K562 (cell line): ENCODE results near the gene FBXO17. TPM values are rescaled to one million over a fixed set of nuclear protein-coding genes. Genes with fewer than 3 reads are reported as not detected.

Experiments used
- ATAC-seq: fragments of 200-7000 bp; cut with Tn5 transposase; 3 replicates; pipeline ENCODE4 v1.9.1; 2020; ENCODE audit warnings: moderate library complexity
- BruUV-seq: library from RNA; stranded (reverse); fragments of 400-500 nt; replicated peaks from 2 replicates; lab custom pipeline; 2021; lab: Mats Ljungman, UMichigan
- CTCF ChIA-PET: fragments of 300-600 bp; formaldehyde crosslinking; extraction: SDS; loops from one replicate; lab custom pipeline; 2021; ENCODE audit warnings: low intra/inter-chr PET ratio; lab: Yijun Ruan, JAX
- POLR2A ChIA-PET: fragments of 300-600, 350-650 bp; sonication (Branson Sonifier 250); formaldehyde crosslinking; extraction: SDS; loops from one replicate; lab custom pipeline; 2021; ENCODE audit warnings: antibody characterized with exemption, inconsistent platforms; lab: Yijun Ruan, JAX
- DNase-seq, 4 experiments: peaks; one replicate each; pipeline versions ENCODE4 v3.0.0 to v3.0.0-alpha.2; 2011 to 2018; ENCODE audit warnings: low spot score in 3 of 4, mixed read lengths in 3 of 4; ENCODE audit errors: extremely low read depth in 1 of 4
- FAIRE-seq: peaks from 2 replicates; lab custom pipeline; 2011; peaks lifted over from hg19 to GRCh38; lab: Jason Lieb, UNC
- H2AFZ ChIP-seq: 2 replicates; pipeline ENCODE4 v1.6.0; 2011; ENCODE audit warnings: low read depth, low read length, control low read depth, inconsistent platforms
- H3K27ac ChIP-seq: fragments of 200-600 bp; 3 replicates; pipeline ENCODE4 v1.8.0; 2011; ENCODE audit warnings: low read depth, mild to moderate bottlenecking, control low read depth, inconsistent platforms, low read length, moderate library complexity, mixed read lengths; ENCODE audit errors: extremely low read depth
- H3K27me3 ChIP-seq, 2 experiments: fragments of 300-600 bp in 1 of 2; 2 replicates in 1 of 2; 3 replicates in 1 of 2; pipeline versions ENCODE4 v1.6.0 to v1.8.0; 2011; ENCODE audit warnings: inconsistent platforms in 2 of 2, low read length in 2 of 2, mild to moderate bottlenecking in 1 of 2, mixed read lengths in 1 of 2, moderate library complexity in 1 of 2; ENCODE audit not compliant: control insufficient read depth in 2 of 2, insufficient read depth in 2 of 2
- H3K36me3 ChIP-seq: fragments of 300-600 bp; 3 replicates; pipeline ENCODE4 v1.8.0; 2011; ENCODE audit warnings: mild to moderate bottlenecking, low read length, inconsistent platforms; ENCODE audit not compliant: control insufficient read depth, insufficient read depth
- H3K4me1 ChIP-seq, 2 experiments: fragments of 200-600 bp in 1 of 2; replicated peaks in 1 of 2; 2 replicates in 1 of 2; 3 replicates in 1 of 2; pipeline versions ENCODE4 v1.5.1 to v1.8.0; 2011; ENCODE audit warnings: inconsistent platforms in 2 of 2, low read length in 2 of 2, mild to moderate bottlenecking in 1 of 2, mixed read lengths in 1 of 2, moderate library complexity in 1 of 2; ENCODE audit not compliant: control insufficient read depth in 2 of 2, insufficient read depth in 2 of 2
- H3K4me2 ChIP-seq: 2 replicates; pipeline ENCODE4 v1.6.1; 2011; ENCODE audit warnings: low read length, control low read depth, inconsistent platforms, mixed read lengths; ENCODE audit not compliant: insufficient read depth
- H3K4me3 ChIP-seq: fragments of 200-600 bp; sonication (generic), shearing (Covaris generic); 2 replicates; pipeline ENCODE4 v1.5.1; 2016; ENCODE audit warnings: control low read depth, inconsistent platforms
- H3K79me2 ChIP-seq: fragments of 200-600 bp; 3 replicates; pipeline ENCODE4 v1.8.0; 2011; ENCODE audit warnings: low read length, inconsistent platforms; ENCODE audit not compliant: control insufficient read depth, insufficient read depth
- H3K9ac ChIP-seq, 2 experiments: 2 replicates each; pipeline versions ENCODE4 v1.6.0 to v1.6.1; 2011; ENCODE audit warnings: low read depth in 2 of 2, low read length in 2 of 2, control low read depth in 1 of 2, inconsistent platforms in 1 of 2, mild to moderate bottlenecking in 1 of 2, mixed read lengths in 1 of 2; ENCODE audit not compliant: insufficient read depth in 1 of 2
- H3K9me1 ChIP-seq: one replicate; pipeline ENCODE4 v1.6.0; 2011; ENCODE audit warnings: inconsistent platforms, mild to moderate bottlenecking, low read length, moderate library complexity; ENCODE audit not compliant: control insufficient read depth, insufficient read depth
- H3K9me3 ChIP-seq: replicated peaks from 2 replicates; pipeline ENCODE4 v1.5.1; 2011; ENCODE audit warnings: low read depth, low read length, inconsistent platforms; ENCODE audit not compliant: control insufficient read depth, insufficient read depth
- H4K20me1 ChIP-seq: replicated peaks from 2 replicates; pipeline ENCODE4 v1.6.1; 2011; ENCODE audit warnings: low read length, inconsistent platforms, mixed read lengths; ENCODE audit not compliant: control insufficient read depth, insufficient read depth
- BCOR ChIP-seq: fragments of 450-650 bp; IDR thresholded peaks from 2 replicates; pipeline ENCODE4 v1.6.1; 2016
- CBFB ChIP-seq: sonication (generic); formaldehyde crosslinking; IDR thresholded peaks from 2 replicates; pipeline ENCODE4 v1.4.0; 2020; ENCODE audit warnings: mild to moderate bottlenecking, missing genetic modification reagents
- CHCHD3 ChIP-seq: fragments of 250-450 bp; sonication (Bioruptor Pico); IDR thresholded peaks from 2 replicates; pipeline ENCODE4 v2.1.2; 2022; ENCODE audit warnings: mild to moderate bottlenecking
- LARP7 ChIP-seq: fragments of 450-650 bp; IDR thresholded peaks from 2 replicates; pipeline ENCODE4 v1.6.1; 2016
- PHTF2 ChIP-seq: fragments of 250-450 bp; sonication (Bioruptor Pico); IDR thresholded peaks from 2 replicates; pipeline ENCODE4 v1.5.0; 2021; ENCODE audit warnings: mild to moderate bottlenecking
- SIRT6 ChIP-seq: IDR thresholded peaks from one replicate; pipeline ENCODE4 v1.6.1; 2012; ENCODE audit warnings: low read depth, mild to moderate bottlenecking, control low read depth, inconsistent platforms, low read length, moderate library complexity
- SRSF3 ChIP-seq: fragments of 200-400 bp; formaldehyde crosslinking; IDR thresholded peaks from 2 replicates; pipeline ENCODE4 v1.6.1; 2016; ENCODE audit warnings: mild to moderate bottlenecking, low read length, moderate library complexity; ENCODE audit not compliant: insufficient read depth
- ZBTB12 ChIP-seq: fragments of 250-450 bp; sonication (Bioruptor Pico); IDR thresholded peaks from 2 replicates; pipeline ENCODE4 v1.4.0; 2020
- ZKSCAN8 ChIP-seq: fragments of 200-800 bp; sonication (Bioruptor generic); IDR thresholded peaks from 2 replicates; pipeline ENCODE4 v1.6.1; 2016; ENCODE audit warnings: missing genetic modification characterization, missing compliant biosample characterization
- ZNF324 ChIP-seq: fragments of 250-450 bp; sonication (Bioruptor Pico); IDR thresholded peaks from 2 replicates; pipeline ENCODE4 v1.4.0; 2020; ENCODE audit warnings: mild to moderate bottlenecking
- ZNF41 ChIP-seq: fragments of 250-450 bp; sonication (Bioruptor Pico); conservative IDR thresholded peaks from 2 replicates; pipeline ENCODE4 v1.4.0; 2020; ENCODE audit warnings: mild to moderate bottlenecking
- WGBS: fragments of 100-300 bp; shearing (Covaris generic); methylation state at CpG from one replicate; pipeline ENCODE4 v1.1.6; 2016; ENCODE audit warnings: low coverage, mixed read lengths; ENCODE audit not compliant: insufficient coverage; ENCODE audit errors: missing lambda C conversion rate; 5-methylcytosine and 5-hydroxymethylcytosine counted together
- in situ Hi-C: fragments of 300-500 bp; cut with MboI; formaldehyde crosslinking; loops from 4 replicates; pipeline ENCODE4 v1.15.0; 2018; ENCODE audit warnings: inconsistent platforms, mixed read lengths
- intact Hi-C: fragments of 100-400 bp; cut with micrococcal nuclease; formaldehyde crosslinking; loops from 2 replicates; pipeline ENCODE4 v1.14.2; 2022
- polyA plus RNA-seq, 8 experiments: library from polyadenylated mRNA; depleted of rRNA in 4 of 8; stranded (reverse) in 5 of 8; unstranded in 3 of 8; fragments of >200 nt; fragmentation: Nextera tagmentation in 2 of 8; fragmentation: Illumina TruSeq in 1 of 8; extraction: Ambion mirVana in 2 of 8; extraction: Trizol in 1 of 8; gene quantifications; 2 replicates each; pipeline versions ENCODE4 v1.2.1 to v1.2.3, GENCODE V29; 2011 to 2014; ENCODE audit warnings: inconsistent platforms in 1 of 8, missing spikeins in 1 of 8
- total RNA-seq, 7 experiments: library from RNA; depleted of rRNA in 6 of 7; stranded (reverse); fragments of >200 nt in 6 of 7; fragmentation: Illumina TruSeq in 2 of 7; extraction: Trizol in 2 of 7; gene quantifications; 2 replicates each; pipeline versions ENCODE4 v1.2.1 to v1.2.3, GENCODE V29; 2011 to 2021; ENCODE audit warnings: low replicate concordance in 1 of 7

Gene FBXO17
- total and polyA plus RNA-seq, 9 of the 15 experiments (the other 6 are each of a cell fraction or from before 2014, with no cell fraction given), result 4.1 to 27.1 (median 19.0) TPM

GRCh38 chr19:38959618-38960017 is 15.9 kb downstream of the FBXO17 start:
- H2AFZ ChIP-seq, result no peak overlapping the region
- H3K79me2 ChIP-seq, result no peaks in the 10 kb centered on the region
- WGBS, result 75% methylated on average over 5 of the region's 5 CpGs
- H3K4me3 ChIP-seq, result no peak overlapping the region
- no peaks in the 10 kb centered on the region for H3K27me3 ChIP-seq
- no peak overlapping the region for H3K27ac ChIP-seq
- no peaks in the 10 kb centered on the region; the same call in 1 of the 2 replicates for H3K9me3 ChIP-seq
- H3K36me3 ChIP-seq, result peaks cover 9% of the 10 kb centered on the region; the same call in 1 of the 3 replicates
- CTCF ChIA-PET, result no interaction called here
- no peaks in the 10 kb centered on the region for H3K9me1 ChIP-seq
- H3K4me1 ChIP-seq, result peaks cover 3 to 7% of the 10 kb centered on the region in 2 experiments; a peak in 3 of 5 replicates
- no peaks in the 10 kb centered on the region for H4K20me1 ChIP-seq
- in situ Hi-C loops (loop anchor here (10.0 kb wide), 1 partner anchor 155 kb away; no protein-coding TSS in a partner anchor), intact Hi-C loops (loop anchor here (5.0 kb wide), 2 partner anchors 148 to 228 kb away; no protein-coding TSS in a partner anchor)
- FAIRE-seq, result no peak
- POLR2A ChIA-PET, result interaction anchor here (0.6 to 1.3 kb wide), 4 partner anchors 9 to 90 kb away, joined by 3 to 4 read pairs (median 3); no protein-coding TSS in a partner anchor
- no TSS peak for BruUV-seq
- no peak overlapping the region for H3K9ac ChIP-seq
- TF ChIP-seq LARP7, result no peak
- TF ChIP-seq CHCHD3 (CRISPR knock-in tag), result no peak
- TF ChIP-seq CBFB (CRISPR knock-in tag), result no peak
- no peak for TF ChIP-seq ZNF324 (CRISPR knock-in tag)
- no peak for TF ChIP-seq ZBTB12 (CRISPR knock-in tag)
- TF ChIP-seq SRSF3, result no peak
- TF ChIP-seq ZNF41 (CRISPR knock-in tag), result no peak
- no peak for TF ChIP-seq BCOR
- TF ChIP-seq SIRT6, result no peak
- TF ChIP-seq ZKSCAN8 (CRISPR knock-in tag), result no peak
- TF ChIP-seq PHTF2 (CRISPR knock-in tag), result no peak
- TF ChIP-seq, all 486 proteins: peak for 0
- no peak for DNase-seq
- H3K4me2 ChIP-seq, result no peak overlapping the region
- no peak for ATAC-seq
